Pulmonary artery endothelial cell (primary cell): ENCODE results near the gene C3orf52. TPM values are rescaled to one million over a fixed set of nuclear protein-coding genes. Genes with fewer than 3 reads are reported as not detected.

Source experiments
- DNase-seq: peaks from one replicate; pipeline ENCODE4 v3.0.0-alpha.2; 2011; ENCODE audit warnings: low read depth, low spot score
- total RNA-seq: library from RNA; depleted of rRNA; stranded (reverse); fragments of >200 nt; gene quantifications from 2 replicates; pipeline ENCODE4 v1.2.3, GENCODE V29; 2014

C3orf52 gene
- total RNA-seq, 1 donor from 2014 or later = 5.7 TPM

DNA sequence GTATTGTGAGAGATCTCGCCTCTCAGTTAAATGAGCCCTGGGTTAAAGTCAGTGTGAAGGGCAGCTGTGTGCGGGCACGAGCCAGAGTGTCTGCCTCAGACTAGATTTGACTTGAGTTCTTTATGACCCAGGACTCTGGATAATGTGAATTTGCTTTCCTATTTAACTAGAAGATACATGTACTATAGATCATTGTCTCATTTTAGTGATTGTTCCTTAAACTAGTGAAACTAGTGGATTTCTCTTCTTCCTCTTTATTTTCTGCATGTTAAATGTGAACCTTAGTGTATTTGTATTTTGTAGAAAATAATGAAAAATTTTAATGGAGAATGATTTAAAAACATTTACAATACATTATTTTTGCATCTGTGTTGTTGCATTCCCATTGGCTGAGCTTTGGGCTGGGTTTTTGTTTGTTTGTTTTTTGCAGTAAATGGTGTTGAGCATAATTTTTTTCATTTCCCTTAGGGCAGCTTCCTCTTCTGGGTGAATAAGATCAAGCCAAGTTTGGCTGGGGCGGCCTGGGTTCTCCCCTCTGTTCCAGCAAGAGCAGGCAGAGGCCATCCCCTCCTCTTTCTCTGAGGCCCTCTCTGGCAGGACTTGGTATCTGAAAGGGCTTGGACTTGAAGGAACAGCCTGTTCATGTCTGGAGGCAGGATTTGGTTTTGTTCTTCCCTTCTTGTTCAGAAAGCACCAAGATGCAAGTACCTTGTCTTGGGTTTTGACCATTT lies 31.8 kb downstream of the C3orf52 start:
- DNase-seq = no peak

DNA sequence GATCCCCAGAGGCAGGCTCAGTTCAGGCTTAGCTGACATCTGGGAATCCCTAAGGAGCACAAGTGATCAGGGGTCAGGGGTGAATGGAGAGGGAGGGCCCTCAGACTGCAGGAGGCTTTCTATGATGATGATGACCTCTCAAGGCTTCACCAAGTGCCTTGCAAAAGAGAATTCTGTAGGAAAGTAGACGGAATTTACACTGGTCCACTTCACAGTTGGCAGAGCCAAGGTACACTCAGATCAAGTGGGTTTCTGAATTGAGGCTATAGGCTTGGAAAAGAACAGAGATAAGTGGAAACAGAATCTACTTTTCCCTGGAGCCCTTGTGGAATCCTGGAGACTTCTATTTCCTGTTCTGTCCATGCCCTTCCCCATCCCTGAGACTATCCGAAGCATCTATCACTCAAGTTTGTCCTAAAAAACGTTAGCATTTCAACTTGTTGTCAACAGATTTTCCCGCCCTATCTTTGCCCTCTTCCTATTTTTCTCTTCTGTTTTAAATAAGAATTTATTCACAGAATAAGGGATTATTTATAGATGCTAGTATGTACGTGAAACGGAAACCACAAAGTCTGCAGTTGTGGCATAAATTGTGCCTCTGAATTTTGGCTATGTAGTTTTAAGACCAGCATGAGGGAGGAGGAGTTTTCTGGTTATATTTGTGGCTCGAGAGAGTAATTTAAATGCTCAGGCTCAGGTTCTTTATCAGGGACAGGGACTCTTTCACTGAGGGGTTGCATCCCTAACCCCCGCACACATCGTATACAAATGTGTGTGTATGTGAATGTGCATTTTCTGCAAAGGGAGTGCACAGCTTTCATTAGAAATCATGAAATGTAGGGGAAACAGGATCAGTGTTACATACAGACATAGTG lies 34.0 kb downstream of the C3orf52 start:
- no peak for DNase-seq

DNA sequence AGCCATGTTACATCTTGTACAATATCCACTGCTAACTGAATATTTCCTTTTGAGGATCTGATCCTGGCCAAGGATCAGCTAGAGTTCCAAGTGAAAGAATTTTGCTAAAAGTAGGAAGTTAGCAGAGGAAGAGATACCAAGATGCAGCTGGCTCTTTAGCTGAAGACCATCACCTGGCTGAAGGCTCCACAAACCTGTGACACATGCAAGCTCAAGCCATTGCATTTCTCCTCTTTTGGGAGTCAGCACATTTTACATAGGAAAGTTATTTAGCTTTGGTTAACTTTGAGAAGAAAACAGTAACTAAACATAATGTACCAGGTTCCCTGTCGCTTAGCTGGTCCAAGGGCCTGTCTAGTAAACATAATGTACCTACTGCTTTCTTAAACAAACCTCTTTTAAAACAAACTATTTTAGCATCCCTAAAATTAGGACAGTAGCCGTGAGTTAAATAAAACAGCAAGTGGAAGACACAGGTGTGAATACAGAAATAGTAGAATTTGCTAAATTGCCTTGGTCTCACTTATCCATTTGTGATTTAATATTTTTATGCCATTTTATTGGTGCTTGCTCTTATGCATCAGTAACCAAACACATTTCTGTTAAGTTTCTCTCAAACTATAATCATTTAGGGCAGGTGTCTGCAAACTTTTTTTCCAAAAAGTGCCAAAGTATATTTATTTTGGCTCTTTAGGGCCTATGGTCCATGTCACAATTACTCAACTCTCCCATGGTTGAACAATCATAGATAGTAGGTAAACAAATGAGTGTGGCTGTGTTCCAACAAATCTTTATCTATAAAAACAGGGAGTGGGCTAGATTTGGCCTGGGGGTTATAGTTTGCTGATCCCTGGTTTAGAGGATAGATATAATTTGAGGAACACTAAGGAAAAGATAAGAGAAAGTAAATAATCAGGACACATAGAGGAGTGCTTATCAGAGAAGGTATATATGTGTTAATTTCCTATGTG lies 35.7 kb downstream of the C3orf52 start:
- no peak for DNase-seq

DNA sequence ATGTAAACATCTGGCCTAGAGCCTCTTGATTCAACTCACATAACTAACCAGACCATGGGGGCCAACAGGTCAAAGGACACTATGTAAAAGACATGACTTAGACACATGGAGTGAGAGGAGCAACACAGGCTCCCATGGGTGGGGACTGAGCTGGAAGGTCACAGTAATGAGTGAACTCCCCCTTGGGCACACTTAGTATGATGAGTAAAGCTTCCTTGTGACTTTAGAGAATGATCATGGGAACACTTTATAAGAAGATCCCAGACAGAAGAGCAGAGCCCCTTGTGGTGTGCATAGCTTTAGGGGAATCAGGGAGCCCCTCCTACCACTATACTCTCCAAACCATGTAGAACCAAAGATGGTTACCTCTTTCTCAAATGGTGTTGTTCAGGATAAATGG lies 36.7 kb downstream of the C3orf52 start:
- no peak for DNase-seq

DNA sequence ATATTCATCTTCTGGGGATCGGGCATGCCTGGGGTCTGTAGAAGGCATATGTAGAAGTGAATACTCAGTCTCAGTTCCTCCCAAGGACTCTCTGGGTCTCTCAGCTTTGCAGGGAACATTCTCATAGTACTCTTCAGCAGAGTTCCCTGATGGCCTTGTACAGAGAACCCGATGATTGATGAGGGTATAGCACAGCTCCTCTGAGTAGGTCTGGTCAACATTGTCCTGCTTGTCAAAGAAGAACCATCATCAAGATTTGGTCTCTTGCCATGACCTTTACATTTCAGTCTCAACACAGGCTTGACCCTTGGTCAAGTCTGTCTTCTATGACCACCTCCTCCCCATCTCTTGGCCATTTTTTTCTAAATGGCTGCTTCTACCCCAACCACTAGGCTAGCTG lies 37.4 kb downstream of the C3orf52 start:
- DNase-seq = no peak

DNA sequence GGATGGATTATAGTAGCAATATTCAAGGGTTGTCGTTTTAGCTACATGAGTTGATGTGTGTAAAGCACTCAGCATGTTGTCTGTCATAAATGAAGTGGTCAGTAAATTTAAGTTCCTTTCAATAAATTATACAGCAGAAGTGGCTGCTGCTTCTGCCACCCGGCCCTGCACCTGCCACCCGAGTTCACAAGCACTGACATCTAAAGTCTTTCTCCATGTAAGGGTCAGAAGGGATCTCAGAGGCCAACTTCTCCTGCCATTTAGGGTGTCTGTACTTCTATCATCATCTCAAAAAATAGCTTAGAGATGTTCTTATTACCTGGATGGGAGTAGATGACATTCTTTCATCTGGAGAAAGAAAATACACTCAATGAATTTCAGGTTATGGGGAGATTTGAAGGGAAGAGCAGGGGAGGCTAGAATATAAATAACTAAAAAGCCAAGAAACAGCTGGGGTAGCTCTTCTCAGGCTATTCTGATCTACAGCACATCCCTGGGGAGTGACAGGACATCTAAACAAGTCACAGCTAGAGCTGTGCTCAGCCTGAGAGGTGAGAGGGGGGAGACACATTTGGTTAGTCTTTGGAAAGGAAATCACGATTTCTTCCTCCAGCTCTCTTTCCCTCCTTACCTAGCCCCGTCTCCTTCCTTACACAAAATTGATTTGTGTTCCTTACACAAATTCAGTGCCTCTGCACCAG lies 38.9 kb downstream of the C3orf52 start:
- no peak for DNase-seq

DNA sequence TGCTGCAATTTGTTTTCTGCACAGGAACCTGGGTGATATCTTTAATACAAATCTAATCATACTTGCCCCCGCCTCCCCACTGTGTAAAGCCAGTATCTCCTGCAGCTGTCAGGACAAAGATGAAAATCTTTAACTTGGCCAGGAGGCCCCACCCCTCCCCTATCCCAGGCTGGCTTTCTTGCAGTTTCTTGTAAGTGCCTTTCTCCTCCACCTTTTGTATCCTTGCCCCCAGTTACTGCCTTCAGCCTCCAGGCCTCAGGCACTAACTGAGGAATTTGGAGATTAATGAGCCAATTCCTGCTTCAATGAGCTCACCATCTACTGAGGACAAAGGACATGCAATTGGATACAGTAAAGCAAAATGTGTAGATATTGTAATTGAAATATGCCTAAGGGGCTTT lies 40.3 kb downstream of the C3orf52 start:
- no peak for DNase-seq

DNA sequence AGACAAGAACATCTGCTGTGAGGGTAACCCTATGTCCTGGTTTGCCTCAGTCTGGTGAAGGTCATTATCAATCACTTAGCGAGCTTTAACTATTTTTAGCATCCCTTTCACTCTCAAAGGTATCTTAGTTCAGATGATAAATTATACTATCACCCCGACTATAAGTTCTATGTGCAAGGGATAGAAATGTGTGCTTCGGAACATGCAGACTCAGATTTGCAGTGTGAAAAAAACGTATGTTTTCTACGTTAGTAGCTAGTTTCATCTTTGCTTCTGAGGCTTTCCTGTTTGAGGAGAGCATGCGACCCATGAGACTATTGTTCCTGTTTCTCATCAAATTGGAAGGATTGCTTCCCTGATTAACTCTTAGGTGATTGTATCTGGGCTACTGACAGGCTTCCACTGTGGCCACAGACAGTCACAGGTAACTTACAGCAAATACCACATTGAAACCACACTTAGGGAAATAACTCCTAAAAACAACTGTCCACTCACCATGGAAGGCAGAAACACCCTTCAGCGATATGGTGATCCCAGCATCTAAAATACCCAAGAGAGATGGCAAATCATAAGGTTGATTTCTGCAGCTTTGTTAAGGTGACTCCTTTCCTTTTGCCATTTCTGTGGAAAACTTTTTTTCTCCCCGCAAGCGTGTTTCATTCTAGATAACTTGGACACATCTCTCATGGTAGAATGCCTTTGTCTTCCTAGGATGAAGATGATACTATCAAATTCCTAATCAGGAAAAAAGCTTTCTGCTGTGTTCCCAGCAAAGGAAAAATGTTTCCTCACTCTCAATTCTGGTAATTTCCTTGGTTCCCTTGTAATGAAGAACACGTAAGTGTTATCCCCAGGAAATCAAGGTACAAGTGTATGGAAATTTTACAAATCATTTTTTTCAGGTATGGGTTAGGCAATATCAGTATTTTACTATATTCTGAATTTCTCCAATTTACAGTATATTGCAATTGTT lies 41.6 kb downstream of the C3orf52 start:
- no peak for DNase-seq

DNA sequence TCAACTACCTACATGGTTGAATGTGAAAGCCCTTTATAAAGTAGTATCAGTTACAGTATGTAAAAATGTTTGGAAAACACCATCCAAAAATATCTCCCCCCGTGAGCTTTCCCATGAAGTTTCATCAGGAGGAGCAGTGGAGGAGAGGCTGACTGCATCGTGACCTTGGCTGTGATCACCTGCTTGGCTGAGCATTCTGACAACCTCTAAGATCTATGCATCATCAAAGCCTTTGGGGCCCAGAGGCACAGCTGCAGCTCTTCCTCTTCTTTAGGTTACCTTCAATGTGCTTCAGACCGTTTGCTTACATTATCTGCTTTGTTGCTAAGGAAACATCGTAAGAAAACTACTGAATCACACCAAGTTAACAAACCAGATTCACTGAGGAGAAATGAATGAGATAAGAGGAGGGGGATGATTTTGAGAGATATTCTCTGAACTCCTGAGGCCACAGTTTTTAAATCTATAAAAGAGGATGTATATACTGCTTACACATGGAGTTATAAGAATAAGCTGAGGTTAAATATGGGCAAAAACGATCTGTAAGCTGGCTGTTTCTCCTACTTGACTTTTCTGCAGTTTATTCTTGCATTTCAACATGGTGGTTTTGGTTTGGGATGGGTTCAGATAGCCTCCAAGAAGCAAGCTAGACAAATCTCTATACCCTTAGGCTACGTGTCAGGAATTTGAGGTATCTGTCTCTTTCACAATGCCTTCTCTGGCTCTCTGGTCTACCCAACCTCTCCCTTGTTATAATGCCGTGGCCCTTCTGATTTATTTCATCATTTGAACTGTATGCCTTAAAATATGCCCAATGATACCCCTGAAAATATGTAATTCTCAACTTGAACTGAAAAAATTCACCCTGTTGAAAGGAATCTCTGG lies 42.9 kb downstream of the C3orf52 start:
- DNase-seq = no peak

DNA sequence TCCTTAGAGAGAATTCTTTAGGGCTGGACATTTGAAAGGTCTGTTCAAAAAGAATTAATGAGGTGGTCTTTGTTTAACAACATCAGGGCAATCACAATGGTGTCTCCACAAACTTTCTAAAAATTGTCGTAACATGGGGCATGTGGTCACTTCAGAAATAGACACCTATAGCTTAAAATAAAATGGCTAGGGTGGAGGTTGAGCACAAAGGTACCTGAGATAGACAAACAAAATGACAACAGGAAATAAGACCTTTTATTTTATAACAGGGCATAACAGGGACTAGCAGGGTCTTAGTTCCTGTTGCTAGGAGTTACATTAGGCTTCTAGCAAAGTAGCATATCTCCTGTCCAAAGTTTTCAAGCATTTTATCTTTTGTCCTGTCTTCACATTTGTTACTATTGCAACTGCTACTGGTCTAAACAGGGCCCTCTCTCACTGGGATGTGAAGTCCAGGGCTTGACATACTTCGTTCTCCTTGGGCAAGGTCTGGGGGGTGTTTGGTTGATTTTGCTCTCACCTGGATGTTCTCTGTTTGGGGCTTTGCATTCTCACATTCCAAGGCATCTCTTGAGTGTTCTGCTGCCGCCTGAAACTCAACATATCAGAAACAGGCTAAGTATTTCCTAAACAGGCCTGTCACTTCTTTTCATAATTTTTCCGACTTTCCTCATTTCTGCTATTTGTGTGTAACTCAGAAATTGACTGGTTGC lies 43.9 kb downstream of the C3orf52 start:
- DNase-seq = no peak

DNA sequence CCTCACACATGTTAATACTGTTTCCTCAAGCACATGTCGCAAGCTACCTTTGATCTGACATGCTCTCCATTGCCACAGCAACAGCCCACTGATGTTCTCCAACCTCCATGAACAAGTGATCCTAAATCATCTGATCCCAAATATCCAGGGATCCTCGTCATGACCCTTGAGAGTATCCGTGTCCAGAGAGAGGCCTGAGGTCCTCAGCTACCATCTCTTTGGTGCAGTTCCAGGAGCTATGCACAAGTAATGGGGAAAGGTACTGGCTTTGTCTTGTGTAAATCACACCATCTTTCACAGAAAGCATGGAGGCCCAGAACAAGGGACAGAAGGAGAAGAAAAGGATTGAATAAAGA lies 44.4 kb downstream of the C3orf52 start:
- no peak for DNase-seq

DNA sequence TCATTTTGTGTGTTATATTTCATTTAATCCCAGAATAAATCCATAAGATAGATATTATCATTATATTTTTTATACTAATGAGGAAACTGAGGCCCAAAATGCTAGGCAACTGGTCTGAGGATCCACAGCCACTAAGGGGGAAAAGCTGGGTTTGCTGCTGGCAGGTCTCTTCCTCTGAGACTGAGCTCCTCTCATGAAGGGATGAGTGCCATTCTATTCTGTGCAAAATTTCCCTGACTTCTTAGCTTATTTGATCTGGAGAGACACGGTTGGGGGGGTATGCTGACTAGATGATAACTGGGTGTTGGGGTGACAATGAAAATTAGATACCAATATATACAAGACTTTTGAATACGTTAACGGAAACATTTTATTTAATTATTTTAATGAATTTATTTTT lies 44.9 kb downstream of the C3orf52 start:
- no peak for DNase-seq

DNA sequence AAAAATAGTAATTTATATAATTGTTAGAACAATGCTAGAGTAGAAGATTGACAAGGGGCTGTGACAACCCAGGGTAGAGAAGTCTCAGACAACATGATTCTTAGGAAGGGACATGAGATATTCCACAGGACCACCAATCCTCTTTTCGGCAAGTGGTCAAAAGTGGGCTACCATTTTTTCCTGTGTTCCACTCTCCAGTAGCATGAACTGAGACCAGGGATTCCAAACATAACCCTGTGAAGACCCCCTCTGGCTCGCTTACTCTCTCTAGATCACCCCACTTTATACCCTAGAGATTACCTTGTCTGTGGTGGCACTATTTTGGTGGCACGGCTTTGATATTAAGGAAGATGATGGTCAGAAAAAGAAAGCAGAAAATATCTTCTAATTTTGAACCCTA lies 45.9 kb downstream of the C3orf52 start:
- DNase-seq = no peak

DNA sequence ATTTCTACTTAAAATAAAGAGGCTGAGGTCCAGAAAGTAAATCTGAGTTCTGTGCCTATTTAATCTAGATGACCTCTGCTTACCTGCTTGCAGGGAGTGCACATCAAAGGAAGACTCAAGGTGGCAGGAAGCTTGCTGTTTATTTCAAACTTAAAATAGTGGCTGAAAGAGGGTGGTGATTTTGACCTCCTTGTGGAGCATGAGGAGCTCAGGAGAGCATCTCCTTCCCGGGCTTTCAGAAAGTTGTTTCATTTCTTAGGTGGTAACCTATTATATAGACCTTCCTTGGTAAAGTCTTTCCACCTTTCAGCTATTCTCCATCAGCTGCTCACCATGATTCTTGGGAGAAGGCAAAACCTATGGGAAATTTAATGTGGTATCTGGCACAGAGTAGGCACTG lies 46.4 kb downstream of the C3orf52 start:
- no peak for DNase-seq

DNA sequence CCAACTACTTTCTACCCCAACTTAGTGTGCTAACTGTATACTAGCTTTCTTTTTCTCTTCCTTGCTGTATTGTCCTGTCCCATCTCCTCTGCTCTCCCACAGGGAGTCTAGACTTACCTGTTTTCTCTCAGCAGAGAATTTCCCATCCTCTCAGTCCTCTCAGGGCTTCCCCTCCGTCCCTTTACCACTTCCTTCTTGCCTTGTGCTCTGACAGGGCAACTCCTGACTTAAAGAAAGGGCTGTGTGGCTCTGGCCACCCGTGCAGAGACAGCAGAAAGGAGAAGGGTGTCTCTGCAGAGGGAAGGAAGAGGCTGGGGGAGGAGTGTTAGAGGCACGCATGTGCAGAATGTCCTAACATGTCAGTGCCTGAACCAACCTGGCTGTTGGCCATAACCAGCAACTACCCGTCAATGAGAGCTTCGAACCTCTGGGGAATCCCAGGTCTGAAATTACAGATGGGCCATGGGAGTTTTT lies 46.8 kb downstream of the C3orf52 start, which contains the start of gene GCSAM:
GCSAM (minus strand) TSS at position 274 of the 474 bp plus-strand sequence; CDS start at position 146, 128 bp downstream.
- DNase-seq = no peak

DNA sequence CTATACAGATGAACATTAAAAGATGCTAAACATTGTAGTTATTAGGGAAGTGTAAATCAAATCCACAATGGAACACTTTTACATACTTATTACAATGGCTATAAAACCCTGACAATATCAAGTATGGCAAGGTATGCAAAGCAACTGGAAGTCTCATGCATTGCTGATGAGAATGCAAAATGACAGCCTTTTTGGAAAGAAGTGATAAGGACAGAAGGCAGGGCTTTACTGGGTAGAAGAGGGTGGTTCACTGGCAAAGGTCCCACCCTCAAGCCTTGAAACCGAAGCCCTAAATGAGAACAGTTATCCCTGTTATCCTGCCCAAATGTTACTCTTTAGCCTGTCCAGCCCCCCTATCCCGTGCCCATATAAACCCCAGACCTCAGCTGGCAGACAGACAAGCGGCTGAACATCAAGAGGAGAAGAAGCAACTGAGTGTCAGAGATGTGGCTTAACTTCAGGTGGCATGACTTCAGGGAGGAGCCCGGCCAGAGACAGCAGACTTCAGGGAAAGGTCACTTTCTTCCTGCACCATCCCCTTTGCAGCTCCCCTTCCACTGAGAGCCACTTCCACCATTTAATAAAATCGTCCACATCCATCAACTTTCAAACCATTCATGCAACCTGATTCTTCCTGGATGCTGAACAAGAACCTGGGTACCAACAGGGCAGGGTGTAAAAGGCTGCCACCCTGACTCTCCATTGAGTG lies 47.6 kb downstream of the C3orf52 start:
- DNase-seq = no peak
